ACC112 (cell line): Measurements from ENCODE around the gene ARRDC1.
"Not testable (repeated sequence)": the region's sequence is repeated elsewhere in the genome, so short reads cannot be mapped to it uniquely, and the experiment has no call there.

Experiments used
- H2AFZ ChIP-seq: fragments of 200-600 bp; sonication (generic); one replicate; pipeline ENCODE4 v1.6.0; 2017; ENCODE audit warnings: antibody characterized with exemption, low read length; ENCODE audit not compliant: unreplicated experiment
- H3K27ac ChIP-seq: fragments of 200-600 bp; sonication (generic); 2 replicates; pipeline ENCODE4 v1.5.1; 2014; ENCODE audit warnings: low read depth, mild to moderate bottlenecking, antibody characterized with exemption, low read length, moderate library complexity
- H3K27me3 ChIP-seq: fragments of 200-600 bp; sonication (generic); 2 replicates; pipeline ENCODE4 v1.6.1; 2014; ENCODE audit warnings: mild to moderate bottlenecking, antibody characterized with exemption, low read length, moderate library complexity, mixed read lengths; ENCODE audit not compliant: insufficient read depth
- H3K36me3 ChIP-seq: fragments of 200-600 bp; sonication (generic); 2 replicates; pipeline ENCODE4 v1.6.1; 2016; ENCODE audit warnings: mild to moderate bottlenecking, antibody characterized with exemption, low read length, moderate library complexity, mixed read lengths; ENCODE audit not compliant: insufficient read depth
- H3K4me1 ChIP-seq: fragments of 200-600 bp; sonication (generic); one replicate; pipeline ENCODE4 v1.6.1; 2016; ENCODE audit warnings: low read length, mixed read lengths; ENCODE audit not compliant: insufficient read depth, unreplicated experiment, control insufficient read depth
- H3K4me3 ChIP-seq: fragments of 200-600 bp; sonication (generic); 2 replicates; pipeline ENCODE4 v1.5.1; 2014; ENCODE audit warnings: mild to moderate bottlenecking, low read depth, low read length
- H3K79me2 ChIP-seq: fragments of 200-600 bp; sonication (generic); one replicate; pipeline ENCODE4 v1.6.0; 2016; ENCODE audit warnings: low read length; ENCODE audit not compliant: control insufficient read depth, unreplicated experiment, insufficient read depth

Gene ARRDC1

DNA sequence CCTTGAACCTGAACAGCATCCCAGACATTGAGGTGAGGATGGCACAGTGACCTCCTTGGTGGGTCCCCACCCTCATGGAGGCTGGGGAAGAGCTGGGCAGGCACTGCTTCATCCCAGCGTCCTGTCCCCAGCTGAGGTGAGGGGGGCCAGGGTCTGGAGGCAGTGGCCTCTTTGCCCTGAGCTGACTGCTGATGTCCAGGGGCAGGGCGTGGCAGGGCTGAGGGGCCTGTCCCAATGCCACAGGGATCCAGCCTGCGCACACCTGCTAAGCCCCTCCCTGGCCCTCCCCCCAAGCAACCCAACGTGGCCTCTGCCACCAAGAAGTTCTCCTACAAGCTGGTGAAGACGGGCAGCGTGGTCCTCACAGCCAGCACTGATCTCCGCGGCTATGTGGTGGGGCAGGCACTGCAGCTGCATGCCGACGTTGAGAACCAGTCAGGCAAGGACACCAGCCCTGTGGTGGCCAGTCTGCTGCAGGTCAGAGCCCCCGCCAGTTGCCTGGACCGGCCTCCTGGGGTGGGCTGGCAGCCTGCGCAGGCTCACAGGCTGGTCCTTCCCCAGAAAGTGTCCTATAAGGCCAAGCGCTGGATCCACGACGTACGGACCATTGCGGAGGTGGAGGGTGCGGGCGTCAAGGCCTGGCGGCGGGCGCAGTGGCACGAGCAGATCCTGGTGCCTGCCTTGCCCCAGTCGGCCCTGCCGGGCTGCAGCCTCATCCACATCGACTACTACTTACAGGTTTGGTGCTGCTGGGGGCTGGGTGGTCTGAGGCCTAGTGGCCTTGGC is 8.4 kb downstream of the ARRDC1 start:
- H3K36me3 ChIP-seq, result 0 out of 2 replicates have a peak, but pooled peaks cover 7% of the 10 kb centered on the region
- H3K27ac ChIP-seq, result no peak overlapping the region

GRCh38 chr9:137614631-137615386 is 9.3 kb downstream of the ARRDC1 start:
- H3K27me3 ChIP-seq, result no peaks in the 10 kb centered on the region
- 0 out of 2 replicates have a peak, but pooled peaks cover 7% of the 10 kb centered on the region for H3K36me3 ChIP-seq
- no peak overlapping the region for H3K27ac ChIP-seq
- peaks cover 29% of the 10 kb centered on the region for H3K4me1 ChIP-seq
- H3K4me3 ChIP-seq, result no peak overlapping the region
- H2AFZ ChIP-seq, result no peak overlapping the region
- H3K79me2 ChIP-seq, result peaks cover 27% of the 10 kb centered on the region

More for the DNA sequence above, 8.4 kb downstream of the ARRDC1 start:
- H3K79me2 ChIP-seq, result peaks cover 20% of the 10 kb centered on the region
- no peak overlapping the region for H3K4me3 ChIP-seq
- no peak overlapping the region for H2AFZ ChIP-seq
- peaks cover 29% of the 10 kb centered on the region for H3K4me1 ChIP-seq
- H3K27me3 ChIP-seq, result no peaks in the 10 kb centered on the region

DNA sequence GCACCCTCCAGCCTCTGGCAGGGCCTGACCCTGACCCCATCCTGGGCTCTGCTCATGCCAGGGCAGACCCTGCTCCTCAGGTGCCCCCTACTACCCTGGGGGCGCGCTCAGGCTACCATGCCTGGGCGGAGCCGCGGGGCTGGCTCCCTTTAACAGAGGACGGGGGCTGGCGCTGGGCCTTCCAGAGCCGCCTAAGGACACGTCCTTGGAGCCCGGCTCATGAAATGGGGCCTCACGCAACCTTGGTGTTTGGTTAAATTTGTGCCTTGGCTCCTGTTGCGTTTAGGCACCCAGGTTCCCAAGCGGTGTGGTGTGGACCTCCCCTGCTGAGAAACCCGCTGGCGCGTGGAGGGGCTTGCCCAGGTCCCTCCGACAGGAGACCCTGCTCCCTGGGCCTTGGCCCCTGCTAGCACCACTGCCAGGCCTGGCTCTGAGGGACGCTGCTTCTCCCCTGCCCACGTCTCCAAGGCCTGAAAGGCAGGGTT is 9.9 kb downstream of the ARRDC1 start:
- no peak overlapping the region for H2AFZ ChIP-seq
- H3K79me2 ChIP-seq, result peaks cover 34% of the 10 kb centered on the region
- H3K27me3 ChIP-seq, result no peaks in the 10 kb centered on the region
- H3K27ac ChIP-seq, result no peak overlapping the region
- H3K4me3 ChIP-seq, result no peak overlapping the region
- H3K4me1 ChIP-seq, result peaks cover 33% of the 10 kb centered on the region
- H3K36me3 ChIP-seq, result 0 out of 2 replicates have a peak, but pooled peaks cover 7% of the 10 kb centered on the region

DNA sequence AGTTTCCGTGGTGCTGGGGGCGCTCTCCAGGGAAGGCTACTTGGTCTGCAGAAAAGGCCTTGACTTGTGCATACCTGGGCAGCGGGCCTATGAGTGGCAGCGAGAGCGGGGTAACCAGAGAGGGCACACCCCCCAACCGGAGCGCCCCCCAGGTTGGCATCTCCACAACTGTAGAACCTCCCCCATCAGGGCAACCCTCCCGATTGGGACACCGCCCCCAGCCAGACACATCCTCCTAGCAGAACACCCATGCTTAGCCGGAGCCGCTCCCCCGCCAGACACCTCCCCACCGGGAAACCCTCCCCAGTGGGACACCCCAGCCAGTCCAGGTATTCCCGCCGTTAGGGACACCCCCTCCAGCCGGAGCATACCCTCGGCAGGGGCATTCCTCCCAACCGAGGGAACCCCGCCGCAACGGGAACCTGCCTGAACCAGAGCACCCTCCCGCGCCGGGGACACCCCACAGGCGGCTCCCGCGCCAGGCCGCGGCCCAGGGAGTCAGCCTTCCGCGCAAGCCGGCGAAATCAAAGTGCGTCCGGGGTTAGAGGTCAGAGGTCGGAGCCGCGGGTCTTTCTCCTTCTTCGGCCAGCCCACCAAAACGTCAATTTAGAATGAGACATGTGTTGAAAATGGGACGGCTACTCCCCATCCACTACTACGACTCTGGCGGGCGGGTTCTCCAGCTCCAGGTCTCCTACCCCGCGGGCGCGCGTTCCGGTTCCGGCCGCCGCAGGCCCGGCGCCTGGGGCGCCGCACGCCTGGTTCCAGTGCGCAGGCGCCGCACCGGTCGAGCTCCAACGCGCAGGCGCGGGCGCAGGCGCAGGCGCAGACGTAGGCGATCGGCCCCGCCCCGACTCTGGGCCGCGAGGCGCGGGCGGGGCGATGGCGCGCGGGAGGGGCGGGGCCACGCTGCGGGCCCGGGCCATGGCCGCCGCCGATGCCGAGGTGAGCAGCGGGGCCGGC is 12.9 kb downstream of the ARRDC1 start, which contains the start of gene EHMT1:
Gene EHMT1 (plus strand): TSS at position 901 of the 963 bp plus-strand sequence. CDS start 24 bp downstream, at position 925.
- 0 out of 2 replicates have a peak, but pooled peaks cover 7% of the 10 kb centered on the region for H3K36me3 ChIP-seq

DNA sequence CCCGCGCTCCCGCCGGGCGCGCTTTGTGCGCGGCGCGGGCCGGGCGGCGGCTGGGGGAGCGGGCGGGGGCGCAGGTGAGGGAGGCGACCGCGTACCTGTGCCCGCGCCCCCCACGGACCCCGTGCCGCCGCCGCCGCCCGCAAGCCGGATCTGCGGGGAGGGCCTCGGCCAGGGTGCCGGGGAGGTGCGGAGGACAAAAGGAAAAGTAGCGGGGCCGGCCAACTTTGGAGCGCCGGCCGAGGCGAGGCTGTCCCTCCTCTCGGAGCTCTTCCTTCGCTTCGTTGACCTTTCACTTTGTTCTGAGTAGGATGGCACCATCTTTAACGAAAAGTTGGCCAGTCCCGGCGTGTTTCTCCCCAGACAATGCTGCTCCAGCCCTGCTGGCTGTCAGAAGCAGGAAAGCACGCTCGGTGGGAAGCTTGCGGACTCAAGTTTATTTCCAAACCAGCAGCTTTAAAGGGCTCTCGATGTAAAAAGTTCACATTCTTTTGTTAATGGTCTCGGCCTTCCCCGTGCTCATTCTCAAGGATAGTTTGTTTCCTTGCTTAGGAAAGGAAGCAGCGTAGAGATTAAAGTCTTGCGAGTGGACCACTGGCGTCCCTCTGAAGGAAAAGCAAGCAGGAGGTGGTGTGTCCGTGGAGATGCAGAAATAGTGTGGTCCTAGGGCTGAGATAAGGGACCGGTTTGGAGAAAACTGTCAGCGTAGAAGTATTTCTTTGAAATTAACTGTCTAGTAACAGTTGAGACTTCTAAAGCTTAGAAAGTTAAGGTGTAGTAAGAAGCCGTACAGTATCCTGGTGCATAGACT is 14.0 kb downstream of the ARRDC1 start:
- H2AFZ ChIP-seq, result peak overlapping the region; percentile 19
- H3K4me1 ChIP-seq, result peaks cover 22% of the 10 kb centered on the region
- H3K27ac ChIP-seq, result peak overlapping the region; percentile 43

More for the DNA sequence above, 12.9 kb downstream of the ARRDC1 start, which contains the start of gene EHMT1:
- Histone ChIP-seq H2AFZ (peak within 1 kb of the TSS; percentile 67), H3K27ac (peak within 1 kb of the TSS; percentile 87), H3K4me3 (peak within 1 kb of the TSS; percentile 99), H3K27me3 (no peaks in the 10 kb centered on the region), H3K4me1 (peaks cover 22% of the 10 kb centered on the region), H3K79me2 (peaks cover 60% of the 10 kb centered on the region)

DNA sequence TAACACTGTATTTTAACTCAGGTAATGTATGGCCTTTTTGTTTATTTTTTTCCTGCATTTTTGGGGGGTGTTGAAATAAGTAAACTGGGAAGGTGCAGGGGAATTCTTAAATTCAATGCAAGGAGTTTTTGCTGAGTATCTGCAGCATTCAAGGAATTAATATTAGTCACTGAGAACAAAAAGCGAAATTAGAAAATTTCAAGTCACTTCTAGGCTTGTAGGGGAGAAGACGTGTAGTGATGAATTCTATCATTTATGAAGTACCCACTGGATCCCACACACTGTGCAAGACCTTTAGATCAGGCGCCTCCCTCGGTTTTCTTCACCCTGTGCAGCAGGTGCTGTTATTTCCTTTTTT is 14.5 kb downstream of the ARRDC1 start:
- peaks cover 77% of the 10 kb centered on the region for H3K79me2 ChIP-seq
- peak overlapping the region; percentile 43; the same call in 1 of the 2 replicates for H3K27ac ChIP-seq
- no peaks in the 10 kb centered on the region for H3K27me3 ChIP-seq
- 0 out of 2 replicates have a peak, but pooled peaks cover 4% of the 10 kb centered on the region for H3K36me3 ChIP-seq
- peak overlapping the region; percentile 86 for H3K4me3 ChIP-seq
- H2AFZ ChIP-seq, result no peak overlapping the region
- H3K4me1 ChIP-seq, result peaks cover 22% of the 10 kb centered on the region

More for the DNA sequence above, 14.0 kb downstream of the ARRDC1 start:
- peaks cover 71% of the 10 kb centered on the region for H3K79me2 ChIP-seq
- 0 out of 2 replicates have a peak, but pooled peaks cover 4% of the 10 kb centered on the region for H3K36me3 ChIP-seq
- peak overlapping the region; percentile 86 for H3K4me3 ChIP-seq
- H3K27me3 ChIP-seq, result no peaks in the 10 kb centered on the region

- Histone ChIP-seq H3K4me3 (peak overlapping the region; percentile 86), H3K4me1 (peaks cover 22% of the 10 kb centered on the region), H3K27ac (no peak overlapping the region), H2AFZ (no peak overlapping the region), H3K27me3 (no peaks in the 10 kb centered on the region), H3K36me3 (0 out of 2 replicates have a peak, but pooled peaks cover 4% of the 10 kb centered on the region), H3K79me2 (peaks cover 82% of the 10 kb centered on the region)
These were observed 15.1 kb downstream of the ARRDC1 start for GRCh38 chr9:137620581-137620980.

DNA sequence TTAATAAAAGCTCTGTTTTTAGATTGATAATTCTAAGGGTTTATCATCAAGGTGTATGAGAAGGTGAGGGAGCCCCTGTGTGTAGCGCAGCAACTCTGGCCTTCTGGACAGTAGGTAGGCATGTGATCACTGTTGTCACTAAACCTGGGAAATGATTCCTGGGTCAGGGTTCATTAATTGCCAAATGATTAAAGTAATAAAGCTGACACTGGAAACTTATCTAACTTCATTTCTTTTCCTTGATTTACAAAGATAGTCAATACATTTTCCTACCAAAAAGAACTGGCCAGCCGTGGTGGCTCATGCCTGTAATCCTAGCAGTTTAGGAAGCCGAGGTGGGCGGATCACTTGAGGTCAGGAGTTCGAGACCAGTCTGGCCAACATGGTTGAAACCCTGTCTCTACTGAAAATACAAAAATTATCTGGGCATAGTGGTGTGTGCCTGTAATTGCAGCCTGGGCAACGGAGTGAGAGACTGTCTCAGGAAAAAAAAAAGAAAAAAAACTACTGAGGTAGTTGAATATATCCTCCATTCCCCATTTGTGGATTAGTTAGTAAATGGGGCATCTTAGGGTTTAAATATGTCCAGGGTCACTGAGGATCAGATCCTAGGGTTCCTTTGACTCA is 15.8 kb downstream of the ARRDC1 start:
- Histone ChIP-seq H3K27ac (no peak overlapping the region), H3K4me3 (peak overlapping the region; percentile 86), H2AFZ (no peak overlapping the region), H3K36me3 (0 out of 2 replicates have a peak, but pooled peaks cover 4% of the 10 kb centered on the region), H3K4me1 (peaks cover 22% of the 10 kb centered on the region), H3K27me3 (no peaks in the 10 kb centered on the region), H3K79me2 (peaks cover 84% of the 10 kb centered on the region)

- not testable (repeated sequence) for H3K27ac ChIP-seq
These were observed 16.7 kb downstream of the ARRDC1 start for GRCh38 chr9:137622211-137622610.

More at GRCh38 chr9:137622211-137622610, 16.7 kb downstream of the ARRDC1 start:
- Histone ChIP-seq H3K79me2 (peaks cover 85% of the 10 kb centered on the region), H3K4me1 (peaks cover 22% of the 10 kb centered on the region)
- not testable (repeated sequence) for H3K36me3 ChIP-seq, H3K27me3 ChIP-seq, H3K4me3 ChIP-seq, H2AFZ ChIP-seq
